Measurements from ENCODE around the gene ARSB. TPM values are rescaled to one million over a fixed set of nuclear protein-coding genes. Genes with fewer than 3 reads are reported as not detected.
A peak's percentile ranks its signal among the peaks of the same experiment; 100 is the strongest.

Gene ARSB
- polyA plus RNA-seq, 2 of the 4 experiments (the other 2 are of a cell fraction): 8.4 to 13.4 TPM

DNA sequence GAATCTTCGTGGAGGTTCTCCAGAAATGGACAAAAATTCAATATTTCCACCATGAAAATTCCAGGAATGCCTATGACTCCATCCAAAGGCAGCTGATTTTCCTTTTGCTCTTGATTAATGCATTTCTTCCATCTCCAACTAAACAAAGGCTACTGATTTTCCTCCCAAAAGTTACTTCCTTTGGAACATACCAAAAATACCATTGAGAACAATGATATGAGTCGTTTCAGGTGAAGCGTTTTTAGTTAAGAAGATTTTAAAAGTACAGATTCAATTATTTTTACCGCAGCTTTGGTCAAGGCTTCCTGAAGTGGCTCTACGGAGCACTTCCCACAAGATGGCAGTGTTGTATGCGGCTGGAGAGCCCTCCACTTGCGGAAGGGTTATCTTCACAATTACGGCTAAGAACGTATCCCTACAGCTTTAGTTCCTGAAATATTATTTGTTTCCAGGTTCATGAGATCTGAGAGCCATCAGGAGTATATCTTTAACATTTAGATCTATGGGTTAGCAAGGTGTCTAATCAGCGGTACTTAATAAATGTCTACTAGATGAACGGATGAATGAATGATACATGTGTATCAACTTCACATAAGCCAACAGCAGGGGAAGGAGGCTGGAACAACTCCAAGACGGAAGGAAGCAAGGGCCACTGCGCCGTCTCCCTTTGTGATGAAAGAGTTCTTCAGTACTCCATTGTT, 35.9 kb upstream of the ARSB start:
- ATAC-seq (peak; percentile 88 to 92; a peak in 5 of 6 replicates), DNase-seq (ENCODE audit: low read depth in 1 of 2, low spot score in 1 of 2) (peak; percentile 28 to 66), FAIRE-seq (peak; percentile 67)
- H3K27ac ChIP-seq: no peak overlapping the region
- H3K9me3 ChIP-seq: no peaks in the 10 kb centered on the region
- 11% methylated on average over 14 of the region's 14 CpGs for WGBS (ENCODE audit: missing lambda C conversion rate)
- peaks cover 15% of the 10 kb centered on the region; the same call in 2 of the 3 replicates for H3K4me1 ChIP-seq
- H3K4me3 ChIP-seq: no peak overlapping the region
- TF ChIP-seq CTCF (IDR thresholded peaks at IDR 0.05): peak; percentile 91
- peak; percentile 80 for TF ChIP-seq SMC3 (IDR thresholded peaks at IDR 0.05)
- TF ChIP-seq RAD21 (conservative IDR thresholded peaks at IDR 0.05 in 1 of 2, IDR thresholded peaks at IDR 0.05 in 1 of 2): peak; percentile 82 to 86
- no peak for TF ChIP-seq FOSB (CRISPR knock-in tag; IDR thresholded peaks at IDR 0.05)
- peak overlapping the region; percentile 55 for H3K4me2 ChIP-seq
- ChIA-PET POLR2A (interaction anchor here (1.0 to 1.8 kb wide), 3 partner anchors 36 to 112 kb away, joined by 3 to 13 read pairs (median 6); partner anchors contain the start of gene ARSB), CTCF (interaction anchor here (0.5 to 10.6 kb wide), 51 partner anchors 8 to 1064 kb away, joined by 3 to 354 read pairs (median 4); partner anchors contain the start of genes ARSB, BHMT2 and DMGDH)

GRCh38 chr5:79014631-79015030, 29.5 kb upstream of the ARSB start:
- no peak overlapping the region for H3K4me2 ChIP-seq
- DNase-seq (ENCODE audit: low read depth in 1 of 2, low spot score in 1 of 2) (no peak), ATAC-seq (no peak; a peak in 1 of 6 replicates), FAIRE-seq (no peak)
- H3K4me1 ChIP-seq: peaks cover 8% of the 10 kb centered on the region; the same call in 1 of the 3 replicates
- TF ChIP-seq MAFK (IDR thresholded peaks at IDR 0.05; ENCODE audit: partially characterized antibody): no peak
- TF ChIP-seq SMC3 (IDR thresholded peaks at IDR 0.05): no peak
- no peak for TF ChIP-seq MYC (IDR thresholded peaks at IDR 0.05; ENCODE audit: borderline replicate concordance, low read length)
- no peak for TF ChIP-seq BHLHE40 (IDR thresholded peaks at IDR 0.05; ENCODE audit: low read depth, low read length)
- WGBS (ENCODE audit: missing lambda C conversion rate): 30% methylated on average over 2 of the region's 2 CpGs
- H3K4me3 ChIP-seq: no peak overlapping the region
- CTCF ChIA-PET: interaction anchor here (1.9 to 2.0 kb wide), 2 partner anchors 10 to 119 kb away, joined by 8 to 11 read pairs; no protein-coding TSS in a partner anchor
- no peak overlapping the region for H3K27ac ChIP-seq
- POLR2A ChIA-PET: no interaction called here
- no peaks in the 10 kb centered on the region for H3K9me3 ChIP-seq

DNA sequence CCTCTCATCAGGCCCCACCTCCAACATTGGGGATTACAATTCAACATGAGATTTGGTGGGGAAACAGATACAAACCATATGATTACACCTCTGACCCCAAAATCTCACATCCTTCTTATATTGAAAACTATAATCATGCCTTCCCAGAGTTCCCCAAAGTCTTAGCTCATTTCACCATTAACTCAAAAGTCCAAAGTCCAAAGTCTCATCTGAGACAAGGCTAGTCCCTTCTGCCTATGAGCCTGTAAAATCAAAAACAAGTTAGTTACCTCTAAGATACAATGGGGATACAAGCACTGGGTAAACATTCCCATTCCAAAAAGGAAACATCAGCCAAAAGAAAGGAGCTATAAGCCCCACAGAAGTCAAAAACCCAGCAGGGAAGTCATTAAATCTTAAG, 26.8 kb upstream of the ARSB start:
- no peak for DNase-seq (ENCODE audit: low read depth in 1 of 2, low spot score in 1 of 2)
- no peaks in the 10 kb centered on the region for H3K9me3 ChIP-seq
- H3K4me2 ChIP-seq: no peak overlapping the region
- no peak for FAIRE-seq
- TF ChIP-seq RNF2 (IDR thresholded peaks at IDR 0.05; ENCODE audit: borderline replicate concordance, low read depth): no peak
- peaks cover 8% of the 10 kb centered on the region; the same call in 1 of the 3 replicates for H3K4me1 ChIP-seq
- no peak overlapping the region for H3K4me3 ChIP-seq
- H3K27ac ChIP-seq: no peak overlapping the region
- no peak for ATAC-seq
- POLR2A ChIA-PET: no interaction called here
- CTCF ChIA-PET: interaction anchor here (1.4 to 7.1 kb wide), 2 partner anchors 10 to 1072 kb away, joined by 5 to 88 read pairs; no protein-coding TSS in a partner anchor

DNA sequence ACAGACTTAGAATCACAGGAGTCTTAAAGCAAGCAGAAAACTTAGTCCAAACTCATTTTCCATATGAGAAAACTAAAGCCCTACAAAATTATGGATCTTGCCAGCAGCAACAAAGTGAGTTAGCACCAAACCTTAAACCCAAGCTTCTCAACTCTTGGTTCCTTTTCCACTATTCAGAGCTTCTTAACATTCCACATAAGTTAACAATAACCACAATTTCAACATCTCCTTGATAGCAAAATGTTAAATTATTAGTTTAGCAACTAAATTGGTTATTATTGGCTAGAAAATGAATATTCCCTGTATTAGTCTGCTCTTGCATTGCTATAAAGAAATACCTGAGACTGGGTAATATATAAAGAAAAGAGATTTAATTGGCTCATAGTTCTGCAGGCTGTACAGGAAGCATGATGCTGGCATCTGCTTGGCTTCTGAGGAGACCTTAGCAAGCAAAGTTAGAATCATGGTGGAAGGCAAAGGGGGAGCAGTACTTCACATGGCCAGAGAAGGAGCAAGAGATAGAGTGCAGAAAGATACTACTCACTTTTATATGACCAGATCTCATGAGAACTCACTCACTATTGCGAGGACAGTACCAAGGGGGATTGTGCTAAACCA, 26.2 kb upstream of the ARSB start:
- Histone ChIP-seq H3K9me3 (no peaks in the 10 kb centered on the region), H3K4me2 (no peak overlapping the region), H3K4me1 (peaks cover 8% of the 10 kb centered on the region; the same call in 1 of the 3 replicates), H3K4me3 (no peak overlapping the region), H3K27ac (no peak overlapping the region)
- TF ChIP-seq MAFK (IDR thresholded peaks at IDR 0.05; ENCODE audit: partially characterized antibody) (no peak), MAZ (IDR thresholded peaks at IDR 0.05; ENCODE audit: borderline replicate concordance, low read depth, low read length) (no peak), ZSCAN20 (CRISPR knock-in tag; IDR thresholded peaks at IDR 0.05) (no peak), RNF2 (IDR thresholded peaks at IDR 0.05; ENCODE audit: borderline replicate concordance, low read depth) (no peak), TFCP2L1 (CRISPR knock-in tag; IDR thresholded peaks at IDR 0.05) (no peak), HES2 (IDR thresholded peaks at IDR 0.05) (no peak), CHD4 (IDR thresholded peaks at IDR 0.05; ENCODE audit: borderline replicate concordance) (no peak), ESRRA (IDR thresholded peaks at IDR 0.05; ENCODE audit: borderline replicate concordance, low read length) (no peak), POLR2AphosphoS2 (conservative IDR thresholded peaks at IDR 0.05; ENCODE audit: low read length) (no peak), MYC (IDR thresholded peaks at IDR 0.05; ENCODE audit: borderline replicate concordance, low read length) (no peak), GATA3 (IDR thresholded peaks at IDR 0.05; ENCODE audit: borderline replicate concordance) (no peak), JUN (IDR thresholded peaks at IDR 0.05) (no peak)
- TF ChIP-seq, protein P1, sequence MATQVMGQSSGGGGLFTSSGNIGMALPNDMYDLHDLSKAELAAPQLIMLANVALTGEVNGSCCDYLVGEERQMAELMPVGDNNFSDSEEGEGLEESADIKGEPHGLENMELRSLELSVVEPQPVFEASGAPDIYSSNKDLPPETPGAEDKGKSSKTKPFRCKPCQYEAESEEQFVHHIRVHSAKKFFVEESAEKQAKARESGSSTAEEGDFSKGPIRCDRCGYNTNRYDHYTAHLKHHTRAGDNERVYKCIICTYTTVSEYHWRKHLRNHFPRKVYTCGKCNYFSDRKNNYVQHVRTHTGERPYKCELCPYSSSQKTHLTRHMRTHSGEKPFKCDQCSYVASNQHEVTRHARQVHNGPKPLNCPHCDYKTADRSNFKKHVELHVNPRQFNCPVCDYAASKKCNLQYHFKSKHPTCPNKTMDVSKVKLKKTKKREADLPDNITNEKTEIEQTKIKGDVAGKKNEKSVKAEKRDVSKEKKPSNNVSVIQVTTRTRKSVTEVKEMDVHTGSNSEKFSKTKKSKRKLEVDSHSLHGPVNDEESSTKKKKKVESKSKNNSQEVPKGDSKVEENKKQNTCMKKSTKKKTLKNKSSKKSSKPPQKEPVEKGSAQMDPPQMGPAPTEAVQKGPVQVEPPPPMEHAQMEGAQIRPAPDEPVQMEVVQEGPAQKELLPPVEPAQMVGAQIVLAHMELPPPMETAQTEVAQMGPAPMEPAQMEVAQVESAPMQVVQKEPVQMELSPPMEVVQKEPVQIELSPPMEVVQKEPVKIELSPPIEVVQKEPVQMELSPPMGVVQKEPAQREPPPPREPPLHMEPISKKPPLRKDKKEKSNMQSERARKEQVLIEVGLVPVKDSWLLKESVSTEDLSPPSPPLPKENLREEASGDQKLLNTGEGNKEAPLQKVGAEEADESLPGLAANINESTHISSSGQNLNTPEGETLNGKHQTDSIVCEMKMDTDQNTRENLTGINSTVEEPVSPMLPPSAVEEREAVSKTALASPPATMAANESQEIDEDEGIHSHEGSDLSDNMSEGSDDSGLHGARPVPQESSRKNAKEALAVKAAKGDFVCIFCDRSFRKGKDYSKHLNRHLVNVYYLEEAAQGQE (IDR thresholded peaks at IDR 0.05): no peak
- peak in 1 of 2 experiments; percentile 3 for DNase-seq (ENCODE audit: low read depth in 1 of 2, low spot score in 1 of 2)
- ChIA-PET POLR2A (no interaction called here), CTCF (interaction anchor here (1.4 to 7.1 kb wide), 3 partner anchors 11 to 1072 kb away, joined by 5 to 88 read pairs (median 8); no protein-coding TSS in a partner anchor)
- 58% methylated on average over 1 of the region's 1 CpG for WGBS (ENCODE audit: missing lambda C conversion rate)
- no peak for FAIRE-seq
- ATAC-seq: peak; percentile 64 to 78; a peak in 3 of 6 replicates

Data from A549 (cell line).